CD4-positive, alpha-beta T cell treated with Interleukin-2 at 100 ng/mL for 4 hours (primary cell): ENCODE data around the gene HOXC5.
"Not testable (repeated sequence)": the region's sequence is repeated elsewhere in the genome, so short reads cannot be mapped to it uniquely, and the experiment has no call there.

Experiments used
- DNase-seq: peaks from one replicate; pipeline ENCODE4 v3.0.0-alpha.2; 2020; ENCODE audit warnings: low spot score

Gene HOXC5

GRCh38 chr12:54033980-54034784, 1.3 kb downstream of the HOXC5 start:
- DNase-seq: no peak

GRCh38 chr12:54034785-54035310, 2.0 kb downstream of the HOXC5 start:
- no peak for DNase-seq

- no peak for DNase-seq
Measured at GRCh38 chr12:54035568-54036264, 2.9 kb downstream of the HOXC5 start.

- DNase-seq: no peak
Measured at GRCh38 chr12:54036620-54037359, 3.9 kb downstream of the HOXC5 start.

- no peak for DNase-seq
Measured at GRCh38 chr12:54037360-54038283, 4.8 kb downstream of the HOXC5 start.

- DNase-seq: no peak
Measured at GRCh38 chr12:54038284-54038870, 5.5 kb downstream of the HOXC5 start.

- no peak for DNase-seq
Measured at GRCh38 chr12:54038871-54039414, 6.1 kb downstream of the HOXC5 start.

- no peak for DNase-seq
Measured at GRCh38 chr12:54039417-54040147, 6.7 kb downstream of the HOXC5 start.

- DNase-seq: no peak
Measured at GRCh38 chr12:54040148-54040494, 7.3 kb downstream of the HOXC5 start.

- no peak for DNase-seq
Measured at GRCh38 chr12:54040648-54041047, 7.8 kb downstream of the HOXC5 start.

GRCh38 chr12:54041097-54041690, 8.3 kb downstream of the HOXC5 start:
- no peak for DNase-seq

GRCh38 chr12:54042033-54042432, 9.2 kb downstream of the HOXC5 start:
- not testable (repeated sequence) for DNase-seq

- no peak for DNase-seq
Measured at GRCh38 chr12:54042970-54043853, 10.4 kb downstream of the HOXC5 start.

- DNase-seq: no peak
Measured at GRCh38 chr12:54044425-54045103, 11.7 kb downstream of the HOXC5 start.

- DNase-seq: no peak
Measured at GRCh38 chr12:54045401-54045800, 12.6 kb downstream of the HOXC5 start.

GRCh38 chr12:54045868-54046521, 13.1 kb downstream of the HOXC5 start:
- no peak for DNase-seq

- no peak for DNase-seq
Measured at GRCh38 chr12:54046809-54047159, 13.9 kb downstream of the HOXC5 start.
